GM19452 (cell line): ENCODE data around the gene MYO10.
"Not testable (repeated sequence)": the region's sequence is repeated elsewhere in the genome, so short reads cannot be mapped to it uniquely, and the experiment has no call there.

Source experiments
- ATAC-seq: cut with Tn5 transposase; IDR thresholded peaks from one replicate; pipeline ENCODE4 v1.9.1; 2021; ENCODE audit not compliant: unreplicated experiment

The MYO10 gene

DNA sequence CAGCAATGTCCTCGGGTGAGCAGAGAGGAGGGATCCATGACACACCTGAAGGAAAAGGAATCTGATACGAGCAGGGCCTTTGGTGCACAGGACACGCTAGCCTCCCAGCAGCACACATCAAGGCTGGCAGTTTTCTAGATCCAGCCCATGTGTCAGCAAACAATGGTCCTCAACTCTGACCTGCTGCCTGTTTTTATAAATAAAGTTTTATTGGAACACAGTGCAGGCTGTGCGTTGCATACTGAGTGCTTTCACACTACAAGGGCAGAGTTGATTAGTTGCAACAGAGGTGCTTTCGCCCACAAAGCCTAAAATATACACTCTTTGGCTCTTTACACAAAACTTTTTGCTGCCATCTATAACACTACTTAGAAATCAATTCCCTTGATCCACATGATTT is 147.1 kb downstream of the MYO10 start:
- ATAC-seq, result no peak

DNA sequence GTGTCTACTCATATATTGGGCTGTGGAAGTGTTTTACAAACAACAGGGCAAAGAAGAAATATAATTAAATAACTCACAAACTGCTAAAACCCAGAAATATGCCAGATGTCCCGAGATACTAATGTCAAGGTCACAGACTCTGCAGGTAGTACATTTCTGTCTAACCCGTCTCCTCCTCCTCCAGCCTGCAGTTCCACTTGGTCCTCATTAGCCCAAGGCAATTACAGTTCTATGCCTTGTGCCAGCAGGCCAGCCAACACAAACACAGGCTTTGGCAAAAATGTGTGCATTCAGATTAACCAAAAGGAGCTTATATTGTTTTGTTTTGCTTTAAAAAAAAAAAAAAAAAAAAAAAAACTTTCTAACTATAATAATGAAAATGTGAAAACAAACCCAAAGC is 148.8 kb downstream of the MYO10 start:
- ATAC-seq, result no peak

DNA sequence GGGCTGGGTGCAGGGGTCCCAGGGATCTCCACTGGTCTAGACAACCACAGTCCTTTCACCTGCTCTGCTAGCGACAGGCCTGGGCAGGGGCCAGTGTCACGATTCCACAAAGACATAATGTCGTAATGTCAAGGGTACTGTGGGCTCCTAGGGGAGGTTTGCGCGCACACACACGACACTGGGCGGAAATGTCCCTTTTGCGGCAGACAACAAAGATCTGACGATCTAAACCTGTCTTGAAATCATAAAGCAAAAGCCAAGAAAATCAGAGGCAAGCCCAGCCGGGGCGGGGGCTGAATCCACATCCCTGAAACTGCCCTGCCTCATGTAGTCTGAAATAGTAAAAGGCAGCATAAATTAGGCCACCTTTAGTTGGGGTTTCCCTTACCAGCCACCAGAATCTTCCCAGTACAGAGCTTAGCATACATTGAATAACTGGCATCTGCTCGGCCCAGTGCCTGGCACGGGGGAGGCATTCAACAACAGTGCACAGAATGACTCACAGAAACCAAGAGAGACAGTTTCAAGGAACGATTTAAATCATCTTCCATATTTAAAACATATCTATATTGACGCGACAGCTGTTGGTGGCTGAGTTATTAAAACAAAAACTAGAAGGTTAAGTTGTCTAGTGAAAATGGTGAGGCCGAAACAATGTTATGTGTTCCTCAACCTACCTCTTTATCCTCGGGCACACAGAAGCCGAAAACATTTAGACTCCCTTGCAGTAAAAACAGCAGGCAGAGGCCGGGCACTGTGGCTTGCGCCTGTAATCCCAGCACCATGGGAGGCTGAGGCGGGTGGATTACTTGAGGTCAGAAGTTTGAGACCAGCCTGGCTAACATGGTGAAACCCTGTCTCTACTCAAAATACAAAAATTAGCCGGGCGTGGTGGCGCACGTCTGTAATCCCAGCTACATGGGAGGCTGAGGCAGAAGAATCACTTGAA is 151.0 kb downstream of the MYO10 start:
- ATAC-seq, result peak; percentile 94

DNA sequence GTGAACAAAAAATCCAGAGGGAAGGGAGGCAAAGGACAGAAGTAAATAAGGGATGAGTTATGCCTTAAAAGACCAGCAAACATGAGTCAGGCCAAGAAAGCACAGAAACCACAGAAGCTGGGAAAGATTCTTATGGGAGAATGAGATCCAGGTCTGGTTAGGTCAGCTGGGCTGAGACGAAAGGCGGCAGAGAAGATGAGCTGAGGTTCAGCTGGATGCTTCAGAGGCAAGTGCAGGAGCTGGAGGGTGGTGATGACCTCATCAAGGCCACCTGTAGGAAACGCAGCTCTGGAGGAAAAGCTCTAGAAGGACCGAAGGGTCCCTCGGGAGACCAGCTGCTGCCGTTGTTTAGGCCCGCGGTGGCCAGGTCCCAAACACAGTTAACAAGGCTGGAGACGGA is 152.0 kb downstream of the MYO10 start:
- no peak for ATAC-seq

DNA sequence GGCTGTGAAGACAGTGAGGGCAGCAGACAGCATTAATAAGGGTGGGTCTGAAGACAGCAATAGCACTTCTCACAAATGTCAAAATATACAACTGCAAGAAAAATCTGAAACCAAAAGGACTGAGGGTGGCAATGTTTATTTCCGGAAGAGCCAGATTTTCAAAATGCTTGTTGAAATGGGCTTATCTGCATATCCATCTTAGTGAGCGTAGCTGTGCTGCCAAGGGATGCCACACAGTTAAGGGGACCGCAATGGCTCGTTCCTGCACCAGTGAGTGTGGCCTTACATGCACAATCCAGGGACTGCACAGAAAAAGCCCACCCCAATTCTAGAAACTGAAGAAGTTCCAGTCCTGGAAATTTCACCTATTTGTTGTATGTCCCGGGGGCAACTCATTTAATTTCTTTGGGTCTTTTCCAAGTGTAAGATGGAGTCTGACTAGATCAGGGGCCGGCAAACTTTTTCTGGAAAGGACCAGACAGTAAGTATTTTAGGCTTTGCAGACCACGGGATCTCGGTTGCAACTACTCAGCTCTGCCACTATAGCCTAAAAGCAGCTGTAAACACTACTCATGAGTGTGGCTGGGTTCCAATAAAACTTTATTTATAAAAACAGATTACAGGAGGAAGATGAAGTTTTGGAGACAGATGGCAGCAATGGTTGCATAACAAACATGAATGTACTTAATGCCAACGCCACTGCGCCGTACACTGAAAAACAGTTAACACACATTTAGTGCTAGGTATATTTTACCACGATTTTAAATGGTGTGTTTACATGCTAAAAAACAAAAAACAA is 154.1 kb downstream of the MYO10 start:
- no peak for ATAC-seq

DNA sequence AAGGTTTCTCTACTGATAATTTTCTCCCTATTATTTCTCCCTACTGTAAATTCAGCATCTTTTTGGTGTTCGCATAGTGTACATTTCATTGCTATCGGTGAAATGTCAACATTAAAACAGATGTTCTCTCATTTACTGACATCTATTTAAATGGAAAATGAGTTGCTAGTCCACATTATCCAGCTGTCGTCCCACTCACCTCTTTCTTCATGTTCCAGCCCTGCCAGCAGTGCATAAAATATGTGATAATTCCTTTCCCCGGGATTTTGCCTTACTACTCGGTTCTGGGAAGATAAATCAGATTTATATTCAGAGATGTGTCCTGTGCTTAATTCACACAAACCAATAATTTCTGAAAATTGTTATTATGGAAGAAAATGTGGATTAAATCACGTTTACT is 155.8 kb downstream of the MYO10 start:
- ATAC-seq, result no peak

DNA sequence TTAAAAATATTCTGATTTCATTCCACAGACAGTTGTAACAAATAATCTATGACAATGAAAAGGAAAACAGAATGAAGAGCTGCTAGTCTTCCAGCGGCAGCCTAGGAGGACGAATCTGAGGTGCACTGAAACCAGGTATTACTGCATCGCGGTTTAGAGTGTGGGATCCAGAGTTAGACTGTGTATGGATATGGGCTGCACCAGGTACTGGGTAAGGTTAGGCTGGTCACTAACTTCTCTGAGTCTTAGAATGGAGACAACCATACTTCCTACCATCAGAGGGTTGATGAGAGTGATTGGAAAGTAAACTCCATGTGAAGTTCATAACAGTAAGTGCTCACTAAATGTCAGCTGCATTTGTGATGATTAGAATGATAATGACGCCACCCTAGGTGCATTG is 158.7 kb downstream of the MYO10 start:
- ATAC-seq, result no peak

DNA sequence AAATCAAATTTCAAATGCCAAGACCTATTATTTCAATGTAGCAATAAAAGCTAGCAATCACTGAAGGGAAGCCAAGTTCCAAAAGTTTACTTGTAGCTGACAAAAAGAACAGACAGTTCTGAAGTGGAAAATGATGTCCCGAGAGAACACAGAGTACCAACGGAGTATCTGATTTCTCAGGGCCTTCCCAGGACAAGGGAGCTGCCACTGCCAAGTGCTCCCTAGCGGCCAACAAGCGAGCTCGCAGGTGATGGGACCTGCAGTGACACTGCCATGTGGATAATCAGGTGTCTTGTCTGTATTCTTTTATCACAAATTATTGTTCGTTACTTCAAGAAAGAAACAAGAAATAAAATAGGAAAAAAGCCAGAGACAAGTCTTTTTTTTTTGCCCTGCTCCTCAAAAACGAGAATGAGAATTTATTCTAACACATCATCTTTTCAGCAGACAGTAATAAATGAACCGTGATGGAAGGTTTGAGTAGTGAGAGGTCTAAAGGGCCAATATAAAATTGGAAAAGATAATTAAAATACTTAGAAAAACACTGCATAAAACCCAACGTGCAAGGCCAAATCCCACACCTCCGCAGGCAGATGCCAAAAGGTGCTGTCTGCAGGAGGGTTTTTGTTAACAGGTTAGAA is 159.4 kb downstream of the MYO10 start:
- no peak for ATAC-seq

DNA sequence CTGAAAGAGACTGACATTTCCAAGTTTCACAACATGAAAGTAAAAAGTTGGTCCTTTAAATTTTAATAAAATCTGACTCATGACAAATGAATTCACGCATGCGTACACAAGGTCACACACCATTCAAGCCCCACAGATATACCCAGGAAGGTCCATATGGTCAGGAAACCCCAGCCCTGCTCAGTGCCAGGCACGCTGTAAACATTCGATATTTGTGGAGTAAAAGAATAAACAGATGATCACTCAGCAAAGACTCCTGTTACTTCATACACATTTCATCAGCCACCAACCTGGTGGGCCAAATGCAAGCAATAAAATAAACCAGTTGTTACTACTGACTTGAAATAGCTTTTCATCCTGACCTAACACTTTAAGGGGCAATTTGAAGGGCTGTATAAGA is 161.3 kb downstream of the MYO10 start:
- no peak for ATAC-seq

DNA sequence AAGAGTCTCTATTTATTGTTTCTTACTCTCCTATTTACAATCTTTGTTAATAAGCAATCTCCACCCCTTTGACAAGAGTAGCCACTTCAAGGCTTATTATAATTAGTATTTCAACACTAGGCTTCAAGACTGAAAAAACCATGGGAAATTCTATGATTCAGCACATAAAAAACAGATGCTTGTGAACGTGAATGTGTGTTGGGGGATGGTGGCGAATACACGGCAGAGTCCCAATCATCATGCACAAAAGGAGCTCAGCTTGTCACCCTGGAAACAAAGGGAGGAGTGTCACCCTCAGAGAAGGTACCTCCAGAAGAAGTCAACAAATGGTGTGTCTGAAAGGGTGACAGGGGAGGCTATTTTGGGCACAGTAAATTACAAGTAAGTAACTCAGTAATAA is 162.1 kb downstream of the MYO10 start:
- no peak for ATAC-seq

DNA sequence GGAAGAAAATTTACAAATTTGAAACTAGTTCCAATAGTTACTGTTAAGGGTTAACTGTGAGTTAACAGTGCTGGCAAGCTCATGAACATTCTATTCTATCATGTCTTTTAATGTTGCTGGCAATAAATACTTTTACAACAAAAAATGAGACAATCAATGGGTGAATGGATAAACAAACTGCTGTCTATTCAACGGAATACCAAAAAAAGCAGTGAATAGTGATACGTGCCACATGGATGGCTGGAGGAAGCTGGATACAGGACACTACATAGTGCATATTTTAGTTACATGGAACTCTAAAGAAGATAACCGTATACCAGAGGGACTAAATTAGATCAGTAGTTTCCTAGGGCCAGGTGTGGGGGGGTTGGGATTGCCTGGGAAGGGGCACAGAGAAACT is 163.5 kb downstream of the MYO10 start:
- ATAC-seq, result no peak

DNA sequence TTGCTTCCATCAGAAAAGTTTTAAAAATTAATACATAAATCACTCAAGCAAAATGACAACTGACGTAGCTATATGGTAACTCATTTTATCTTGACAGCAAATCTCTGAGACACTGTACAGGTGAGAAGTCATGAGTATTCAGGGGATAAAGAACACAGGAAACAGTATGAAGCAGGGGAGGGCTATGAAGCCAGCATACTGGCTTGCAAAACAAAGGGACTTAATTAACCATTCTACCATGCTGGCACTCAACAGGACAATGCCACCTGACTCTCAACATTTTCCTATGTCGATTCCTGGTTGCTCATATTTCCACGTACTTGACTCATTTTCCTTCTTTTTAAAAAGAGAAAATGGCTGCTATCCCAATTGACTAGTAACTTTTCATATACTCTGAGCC is 167.9 kb downstream of the MYO10 start:
- ATAC-seq, result no peak

DNA sequence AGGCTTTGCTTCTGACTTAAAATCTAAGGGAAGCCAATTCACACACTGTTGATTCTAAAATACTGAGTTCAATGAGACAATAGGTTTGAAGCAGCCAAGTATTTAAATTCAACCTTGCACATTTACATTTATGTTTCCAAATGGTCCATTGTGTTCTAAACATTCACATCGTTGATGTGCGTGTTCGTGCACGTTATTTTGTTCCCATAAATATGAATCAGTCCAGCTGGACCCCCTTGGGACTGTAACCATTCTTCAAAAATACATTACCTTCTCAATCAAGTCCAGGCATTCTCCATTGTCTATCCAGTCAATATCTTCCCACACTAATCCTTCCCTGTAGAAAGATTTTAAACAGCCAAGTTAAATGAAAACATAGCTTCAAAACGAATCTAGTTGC is 172.9 kb downstream of the MYO10 start:
- no peak for ATAC-seq

DNA sequence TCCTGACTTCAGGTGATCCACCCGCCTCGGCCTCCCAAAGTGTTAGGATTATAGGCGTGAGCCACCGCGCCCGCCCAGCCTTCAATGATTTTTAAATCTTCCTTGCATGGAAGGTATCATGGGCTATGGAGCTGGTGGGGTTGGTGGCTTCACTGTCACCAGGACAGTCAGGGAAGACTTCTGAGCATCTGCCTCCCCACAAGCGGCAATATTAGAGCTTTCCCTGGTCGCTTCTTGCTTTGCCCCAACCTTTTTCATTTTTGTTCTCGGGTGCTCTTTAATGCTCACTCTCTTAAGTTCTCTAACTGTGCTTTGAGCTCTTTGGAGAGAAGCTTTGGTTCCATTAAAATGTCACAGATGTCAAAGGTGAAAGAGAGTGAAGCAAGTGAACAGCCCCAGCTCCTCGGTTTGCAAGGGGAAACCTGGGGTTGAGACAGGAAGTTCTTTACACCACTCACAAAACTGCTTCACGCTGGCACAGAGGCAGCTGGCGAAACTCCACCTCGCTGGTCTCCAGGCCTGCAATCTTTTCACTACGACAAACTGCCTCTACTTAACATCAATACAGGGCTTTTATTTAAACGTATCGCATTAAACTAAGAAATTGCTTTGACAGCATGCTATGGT is 176.8 kb downstream of the MYO10 start:
- peak; percentile 89 for ATAC-seq

DNA sequence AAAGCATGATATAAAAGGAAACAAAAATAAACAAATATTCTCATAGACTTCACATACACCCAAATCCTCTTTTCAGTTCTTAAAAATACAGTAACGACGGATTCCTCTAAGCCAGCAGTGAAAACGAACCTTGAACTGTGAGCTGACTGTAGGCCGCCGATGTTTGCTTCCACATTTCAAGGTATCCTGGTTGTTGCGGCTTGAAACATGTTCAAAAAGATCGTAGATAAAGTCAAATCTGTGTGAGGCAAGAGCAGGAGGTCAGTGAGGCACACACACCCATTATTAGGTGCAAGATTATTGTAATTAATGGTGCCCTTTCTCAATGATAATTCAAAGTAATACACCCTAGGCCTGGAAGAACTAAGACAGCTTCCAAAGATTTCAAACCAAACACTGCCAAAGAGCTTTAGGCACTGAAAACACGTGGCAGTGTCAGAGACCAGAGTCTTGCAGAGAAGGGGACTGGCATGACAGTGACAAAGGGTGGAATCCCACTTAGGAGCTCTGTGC is 178.0 kb downstream of the MYO10 start:
- ATAC-seq, result no peak

DNA sequence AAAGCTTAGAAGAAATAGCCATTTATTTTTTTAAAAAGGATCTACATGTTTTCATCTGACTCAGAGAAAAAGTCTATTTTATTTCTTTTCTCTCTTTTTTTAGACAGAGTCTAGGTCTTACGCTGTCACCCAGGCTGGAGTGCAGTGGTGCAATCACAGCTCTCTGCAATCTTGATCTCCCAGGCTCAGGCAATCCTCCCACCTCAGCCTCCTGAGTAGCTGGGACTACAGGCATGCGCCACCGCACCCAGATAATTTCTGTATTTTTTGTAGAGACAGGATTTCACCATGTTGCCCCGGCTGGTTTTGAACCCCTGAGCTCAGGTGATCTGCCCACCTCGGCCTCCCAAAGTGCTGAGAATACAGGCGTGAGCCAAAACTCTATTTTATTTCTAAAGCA is 178.5 kb downstream of the MYO10 start:
- ATAC-seq, result not testable (repeated sequence)

DNA sequence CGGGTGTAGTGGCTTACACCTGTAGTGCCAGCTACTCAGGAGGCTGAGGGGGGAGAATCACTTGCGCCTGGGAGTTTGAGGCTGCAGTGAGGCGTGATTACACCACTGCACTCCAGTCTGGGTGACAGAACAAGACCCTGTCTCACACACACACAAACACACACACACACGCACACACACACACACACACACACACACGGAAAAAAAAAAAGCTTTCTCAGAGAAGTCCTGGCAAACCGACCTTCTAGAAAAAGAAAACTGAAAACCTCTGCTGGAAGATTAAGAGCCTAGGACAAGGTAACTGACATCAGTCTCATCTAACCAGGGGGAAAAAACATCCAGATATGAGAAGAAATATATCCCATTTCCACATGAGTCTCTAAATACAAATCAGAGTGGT is 178.9 kb downstream of the MYO10 start:
- no peak for ATAC-seq

DNA sequence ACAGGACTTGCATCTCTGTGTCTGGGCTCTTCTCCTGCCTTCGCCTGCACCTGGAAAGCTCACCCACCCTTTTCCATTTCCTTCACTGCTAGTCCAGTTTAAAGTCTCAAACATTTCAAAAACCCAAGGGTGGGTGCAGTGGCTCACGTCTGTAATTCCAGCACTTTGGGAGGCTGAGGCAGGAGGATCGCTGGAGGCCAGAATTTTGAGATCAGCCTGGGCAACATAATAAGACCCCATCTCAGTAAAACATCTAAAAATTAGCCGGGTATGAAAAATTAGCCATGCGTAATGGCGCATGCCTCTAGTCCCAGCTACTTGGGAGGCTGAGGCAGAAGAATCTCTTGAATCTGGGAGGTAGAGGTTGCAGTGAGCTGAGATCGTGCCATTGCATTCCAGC is 179.4 kb downstream of the MYO10 start:
- ATAC-seq, result no peak

DNA sequence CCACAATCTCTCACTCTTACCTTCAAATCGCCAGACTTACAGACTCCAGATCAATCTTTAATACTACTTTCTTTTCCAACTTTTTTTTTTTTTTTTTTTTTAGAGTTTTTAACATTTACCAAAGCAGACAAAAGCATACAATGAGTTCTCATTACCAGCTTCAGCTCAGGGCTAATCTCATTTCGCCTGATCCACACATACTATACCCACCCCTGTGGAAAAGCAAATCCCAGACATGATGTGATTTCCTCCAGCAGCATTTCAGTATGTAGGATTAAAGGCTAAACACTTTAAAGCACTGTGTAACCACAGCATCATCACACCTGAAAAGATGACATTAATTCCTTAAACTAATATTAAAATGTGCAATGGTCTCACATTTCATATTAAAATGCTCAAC is 180.4 kb downstream of the MYO10 start:
- no peak for ATAC-seq

DNA sequence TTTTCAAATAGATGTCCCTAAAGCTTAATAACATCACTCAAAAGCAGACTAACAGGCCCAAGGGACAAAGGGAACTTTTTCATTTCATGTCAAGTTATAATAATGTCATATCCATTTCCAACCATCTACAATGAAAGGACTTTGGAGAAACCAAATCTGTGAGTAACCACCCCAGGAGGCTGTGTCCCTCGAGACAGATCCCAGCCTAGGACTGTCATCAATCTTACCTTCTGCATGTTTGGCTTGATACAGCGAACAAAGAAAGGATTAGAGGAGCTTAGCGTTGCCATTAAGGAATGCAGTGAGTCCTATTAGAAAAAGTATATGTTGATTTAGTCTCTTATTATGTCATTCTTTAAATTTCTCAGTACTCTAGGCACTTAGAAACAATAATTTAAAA is 181.5 kb downstream of the MYO10 start:
- no peak for ATAC-seq

DNA sequence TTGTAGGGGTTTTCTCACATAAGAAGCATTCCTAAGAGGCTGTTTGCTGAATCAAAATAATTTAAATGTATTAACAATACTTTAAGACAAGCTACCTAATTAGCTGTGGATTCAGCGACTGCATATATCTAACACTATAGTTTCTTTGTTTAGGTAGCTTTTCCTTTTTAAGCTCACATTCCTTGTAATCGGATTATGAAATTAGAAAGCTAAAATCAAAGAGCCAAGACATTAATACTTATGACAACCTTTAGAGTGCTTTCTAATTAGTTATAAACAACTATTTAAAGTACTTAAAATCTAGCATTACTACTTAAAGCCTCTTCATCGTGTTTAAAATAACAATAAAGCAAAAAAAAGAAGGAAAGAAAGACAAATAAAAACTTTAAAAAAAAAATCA is 182.0 kb downstream of the MYO10 start:
- no peak for ATAC-seq
